T-helper 9 cell (primary cell): Measurements from ENCODE around the gene GPR161.

Experiments used
- DNase-seq: peaks from one replicate; pipeline ENCODE4 v3.0.0-alpha.2; 2020

The GPR161 gene

GRCh38 chr1:168146626-168147025 lies 9.9 kb upstream of the GPR161 start:
- no peak for DNase-seq

GRCh38 chr1:168146160-168146539 lies 9.4 kb upstream of the GPR161 start:
- no peak for DNase-seq

- DNase-seq = peak; percentile 84
Observed at GRCh38 chr1:168145184-168146159, 8.7 kb upstream of the GPR161 start.

GRCh38 chr1:168141871-168142385 lies 5.2 kb upstream of the GPR161 start:
- DNase-seq = no peak

- DNase-seq = no peak
Observed at GRCh38 chr1:168139070-168139469, 2.3 kb upstream of the GPR161 start.

- no peak for DNase-seq
Observed at GRCh38 chr1:168138134-168138533, 1.4 kb upstream of the GPR161 start.

GRCh38 chr1:168137515-168137821 lies 738 bp upstream of the GPR161 start:
- no peak for DNase-seq

GRCh38 chr1:168135921-168136708 lies 615 bp downstream of the GPR161 start:
- DNase-seq = no peak

- no peak for DNase-seq
Observed at GRCh38 chr1:168135116-168135920, 1.4 kb downstream of the GPR161 start.

GRCh38 chr1:168134642-168135041 lies 2.1 kb downstream of the GPR161 start:
- no peak for DNase-seq

- DNase-seq = no peak
Observed at GRCh38 chr1:168134132-168134531, 2.6 kb downstream of the GPR161 start.

- DNase-seq = no peak
Observed at GRCh38 chr1:168129933-168130332, 6.8 kb downstream of the GPR161 start.

GRCh38 chr1:168127503-168127902 lies 9.2 kb downstream of the GPR161 start:
- DNase-seq = no peak

GRCh38 chr1:168125051-168125450 lies 11.7 kb downstream of the GPR161 start:
- DNase-seq = no peak

- no peak for DNase-seq
Observed at GRCh38 chr1:168121401-168122011, 15.2 kb downstream of the GPR161 start.

GRCh38 chr1:168119750-168120149 lies 17.0 kb downstream of the GPR161 start:
- no peak for DNase-seq

GRCh38 chr1:168116327-168116799 lies 20.4 kb downstream of the GPR161 start:
- no peak for DNase-seq

- no peak for DNase-seq
Observed at GRCh38 chr1:168114845-168115244, 21.9 kb downstream of the GPR161 start.

- DNase-seq = no peak
Observed at GRCh38 chr1:168112673-168113305, 23.9 kb downstream of the GPR161 start.

GRCh38 chr1:168110896-168111545 lies 25.7 kb downstream of the GPR161 start:
- no peak for DNase-seq

- DNase-seq = no peak
Observed at GRCh38 chr1:168106274-168106673, 30.5 kb downstream of the GPR161 start.
